ENCODE measurements around the gene DLX3.

DNA sequence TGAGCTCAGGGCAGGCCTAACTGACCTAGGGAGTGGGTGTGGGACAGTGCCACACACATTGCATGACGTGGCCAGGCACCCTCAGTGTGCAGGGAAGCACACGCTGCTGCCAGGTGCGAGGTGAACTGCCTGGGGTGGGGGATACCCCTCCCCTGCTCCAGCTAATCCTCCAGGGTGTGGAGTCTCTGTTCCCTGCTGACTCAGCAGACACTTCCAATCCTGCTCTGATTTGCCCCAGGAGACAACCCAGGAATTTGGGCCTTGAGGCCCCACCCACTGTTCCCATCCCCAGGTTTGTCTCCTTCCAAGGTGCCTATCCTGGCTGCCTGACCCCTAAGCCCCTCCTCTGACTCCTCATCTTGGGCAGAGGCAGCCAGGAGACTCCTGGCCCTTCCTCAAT, 10.7 kb downstream of the DLX3 start:
- TF ChIP-seq, protein P1, sequence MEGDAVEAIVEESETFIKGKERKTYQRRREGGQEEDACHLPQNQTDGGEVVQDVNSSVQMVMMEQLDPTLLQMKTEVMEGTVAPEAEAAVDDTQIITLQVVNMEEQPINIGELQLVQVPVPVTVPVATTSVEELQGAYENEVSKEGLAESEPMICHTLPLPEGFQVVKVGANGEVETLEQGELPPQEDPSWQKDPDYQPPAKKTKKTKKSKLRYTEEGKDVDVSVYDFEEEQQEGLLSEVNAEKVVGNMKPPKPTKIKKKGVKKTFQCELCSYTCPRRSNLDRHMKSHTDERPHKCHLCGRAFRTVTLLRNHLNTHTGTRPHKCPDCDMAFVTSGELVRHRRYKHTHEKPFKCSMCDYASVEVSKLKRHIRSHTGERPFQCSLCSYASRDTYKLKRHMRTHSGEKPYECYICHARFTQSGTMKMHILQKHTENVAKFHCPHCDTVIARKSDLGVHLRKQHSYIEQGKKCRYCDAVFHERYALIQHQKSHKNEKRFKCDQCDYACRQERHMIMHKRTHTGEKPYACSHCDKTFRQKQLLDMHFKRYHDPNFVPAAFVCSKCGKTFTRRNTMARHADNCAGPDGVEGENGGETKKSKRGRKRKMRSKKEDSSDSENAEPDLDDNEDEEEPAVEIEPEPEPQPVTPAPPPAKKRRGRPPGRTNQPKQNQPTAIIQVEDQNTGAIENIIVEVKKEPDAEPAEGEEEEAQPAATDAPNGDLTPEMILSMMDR (IDR thresholded peaks at IDR 0.05): no peak
- no peak for TF ChIP-seq POLR2AphosphoS5 (IDR thresholded peaks at IDR 0.05)

All from prostate gland (tissue), 2 donors.